Measurements from ENCODE around the gene GNG2. TPM values are rescaled to one million over a fixed set of nuclear protein-coding genes. Genes with fewer than 3 reads are reported as not detected.

The GNG2 gene
- total and polyA plus RNA-seq, 10 of the 15 experiments (the other 5 are each of a cell fraction or from before 2014, with no cell fraction given) = 31.6 to 114 (median 66.4) TPM

DNA sequence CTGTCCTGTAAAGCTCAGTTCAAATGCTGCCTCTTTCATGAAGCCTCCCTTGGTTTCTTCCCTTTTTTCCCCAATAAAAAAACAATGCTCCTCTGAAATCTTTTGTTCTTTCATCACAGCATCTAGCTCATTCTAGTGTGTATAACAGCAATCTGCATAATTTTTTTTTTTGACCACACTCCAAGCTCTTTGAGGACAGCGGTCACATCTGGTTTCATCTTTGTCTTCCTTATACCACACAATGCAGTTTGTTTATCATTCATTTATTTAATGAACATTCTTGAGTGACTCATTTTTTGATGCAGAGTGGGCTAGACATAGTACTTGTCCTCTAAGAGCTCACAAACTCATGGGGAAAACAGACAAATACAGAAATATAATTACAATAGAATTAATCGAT lies 7.3 kb downstream of the GNG2 start (continued):
- TF ChIP-seq, protein P1, sequence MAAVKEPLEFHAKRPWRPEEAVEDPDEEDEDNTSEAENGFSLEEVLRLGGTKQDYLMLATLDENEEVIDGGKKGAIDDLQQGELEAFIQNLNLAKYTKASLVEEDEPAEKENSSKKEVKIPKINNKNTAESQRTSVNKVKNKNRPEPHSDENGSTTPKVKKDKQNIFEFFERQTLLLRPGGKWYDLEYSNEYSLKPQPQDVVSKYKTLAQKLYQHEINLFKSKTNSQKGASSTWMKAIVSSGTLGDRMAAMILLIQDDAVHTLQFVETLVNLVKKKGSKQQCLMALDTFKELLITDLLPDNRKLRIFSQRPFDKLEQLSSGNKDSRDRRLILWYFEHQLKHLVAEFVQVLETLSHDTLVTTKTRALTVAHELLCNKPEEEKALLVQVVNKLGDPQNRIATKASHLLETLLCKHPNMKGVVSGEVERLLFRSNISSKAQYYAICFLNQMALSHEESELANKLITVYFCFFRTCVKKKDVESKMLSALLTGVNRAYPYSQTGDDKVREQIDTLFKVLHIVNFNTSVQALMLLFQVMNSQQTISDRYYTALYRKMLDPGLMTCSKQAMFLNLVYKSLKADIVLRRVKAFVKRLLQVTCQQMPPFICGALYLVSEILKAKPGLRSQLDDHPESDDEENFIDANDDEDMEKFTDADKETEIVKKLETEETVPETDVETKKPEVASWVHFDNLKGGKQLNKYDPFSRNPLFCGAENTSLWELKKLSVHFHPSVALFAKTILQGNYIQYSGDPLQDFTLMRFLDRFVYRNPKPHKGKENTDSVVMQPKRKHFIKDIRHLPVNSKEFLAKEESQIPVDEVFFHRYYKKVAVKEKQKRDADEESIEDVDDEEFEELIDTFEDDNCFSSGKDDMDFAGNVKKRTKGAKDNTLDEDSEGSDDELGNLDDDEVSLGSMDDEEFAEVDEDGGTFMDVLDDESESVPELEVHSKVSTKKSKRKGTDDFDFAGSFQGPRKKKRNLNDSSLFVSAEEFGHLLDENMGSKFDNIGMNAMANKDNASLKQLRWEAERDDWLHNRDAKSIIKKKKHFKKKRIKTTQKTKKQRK (IDR thresholded peaks at IDR 0.05; ENCODE audit: low read depth, low read length) = no peak
- TF ChIP-seq GABPA (IDR thresholded peaks at IDR 0.05; ENCODE audit: low read depth) (no peak), SREBF2 (IDR thresholded peaks at IDR 0.05; ENCODE audit: low read length) (no peak), HDGF (IDR thresholded peaks at IDR 0.05) (no peak), ZNF384 (IDR thresholded peaks at IDR 0.05; ENCODE audit: borderline replicate concordance, low read depth, low read length) (peak; percentile 57; the same call in 1 of the 2 replicates), PAX8 (IDR thresholded peaks at IDR 0.05) (no peak), JUND (IDR thresholded peaks at IDR 0.05; ENCODE audit: low read depth, low read length) (no peak), EP300 (IDR thresholded peaks at IDR 0.05; ENCODE audit: borderline replicate concordance in 1 of 2, control insufficient read depth in 1 of 2, low read depth in 2 of 2, low read length in 2 of 2) (no peak), NBN (IDR thresholded peaks at IDR 0.05) (no peak), RELA (IDR thresholded peaks at IDR 0.05; ENCODE audit: borderline replicate concordance, partially characterized antibody) (no peak), ZNF217 (IDR thresholded peaks at IDR 0.05) (no peak), HCFC1 (IDR thresholded peaks at IDR 0.05; ENCODE audit: low read length) (no peak), MTA2 (IDR thresholded peaks at IDR 0.05; ENCODE audit: low read depth) (peak; percentile 24; the same call in 1 of the 2 replicates), KAT2A (conservative IDR thresholded peaks at IDR 0.05; ENCODE audit: control insufficient read depth, low read depth, low read length) (no peak), POLR2AphosphoS2 (IDR thresholded peaks at IDR 0.05; ENCODE audit: low read depth, low read length) (no peak), POU2F2 (IDR thresholded peaks at IDR 0.05; ENCODE audit: borderline replicate concordance, low read depth, low read length) (peak; percentile 68; the same call in 1 of the 3 replicates)
- TF ChIP-seq, protein P2, sequence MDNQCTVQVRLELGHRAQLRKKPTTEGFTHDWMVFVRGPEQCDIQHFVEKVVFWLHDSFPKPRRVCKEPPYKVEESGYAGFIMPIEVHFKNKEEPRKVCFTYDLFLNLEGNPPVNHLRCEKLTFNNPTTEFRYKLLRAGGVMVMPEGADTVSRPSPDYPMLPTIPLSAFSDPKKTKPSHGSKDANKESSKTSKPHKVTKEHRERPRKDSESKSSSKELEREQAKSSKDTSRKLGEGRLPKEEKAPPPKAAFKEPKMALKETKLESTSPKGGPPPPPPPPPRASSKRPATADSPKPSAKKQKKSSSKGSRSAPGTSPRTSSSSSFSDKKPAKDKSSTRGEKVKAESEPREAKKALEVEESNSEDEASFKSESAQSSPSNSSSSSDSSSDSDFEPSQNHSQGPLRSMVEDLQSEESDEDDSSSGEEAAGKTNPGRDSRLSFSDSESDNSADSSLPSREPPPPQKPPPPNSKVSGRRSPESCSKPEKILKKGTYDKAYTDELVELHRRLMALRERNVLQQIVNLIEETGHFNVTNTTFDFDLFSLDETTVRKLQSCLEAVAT (IDR thresholded peaks at IDR 0.05) = no peak
- TF ChIP-seq, protein P3, sequence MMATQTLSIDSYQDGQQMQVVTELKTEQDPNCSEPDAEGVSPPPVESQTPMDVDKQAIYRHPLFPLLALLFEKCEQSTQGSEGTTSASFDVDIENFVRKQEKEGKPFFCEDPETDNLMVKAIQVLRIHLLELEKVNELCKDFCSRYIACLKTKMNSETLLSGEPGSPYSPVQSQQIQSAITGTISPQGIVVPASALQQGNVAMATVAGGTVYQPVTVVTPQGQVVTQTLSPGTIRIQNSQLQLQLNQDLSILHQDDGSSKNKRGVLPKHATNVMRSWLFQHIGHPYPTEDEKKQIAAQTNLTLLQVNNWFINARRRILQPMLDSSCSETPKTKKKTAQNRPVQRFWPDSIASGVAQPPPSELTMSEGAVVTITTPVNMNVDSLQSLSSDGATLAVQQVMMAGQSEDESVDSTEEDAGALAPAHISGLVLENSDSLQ (IDR thresholded peaks at IDR 0.05) = peak; percentile 5; the same call in 1 of the 2 replicates
- TF ChIP-seq, protein P4, sequence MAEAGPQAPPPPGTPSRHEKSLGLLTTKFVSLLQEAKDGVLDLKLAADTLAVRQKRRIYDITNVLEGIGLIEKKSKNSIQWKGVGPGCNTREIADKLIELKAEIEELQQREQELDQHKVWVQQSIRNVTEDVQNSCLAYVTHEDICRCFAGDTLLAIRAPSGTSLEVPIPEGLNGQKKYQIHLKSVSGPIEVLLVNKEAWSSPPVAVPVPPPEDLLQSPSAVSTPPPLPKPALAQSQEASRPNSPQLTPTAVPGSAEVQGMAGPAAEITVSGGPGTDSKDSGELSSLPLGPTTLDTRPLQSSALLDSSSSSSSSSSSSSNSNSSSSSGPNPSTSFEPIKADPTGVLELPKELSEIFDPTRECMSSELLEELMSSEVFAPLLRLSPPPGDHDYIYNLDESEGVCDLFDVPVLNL (IDR thresholded peaks at IDR 0.05; ENCODE audit: low read depth, low read length) = no peak
- TF ChIP-seq, protein P5, sequence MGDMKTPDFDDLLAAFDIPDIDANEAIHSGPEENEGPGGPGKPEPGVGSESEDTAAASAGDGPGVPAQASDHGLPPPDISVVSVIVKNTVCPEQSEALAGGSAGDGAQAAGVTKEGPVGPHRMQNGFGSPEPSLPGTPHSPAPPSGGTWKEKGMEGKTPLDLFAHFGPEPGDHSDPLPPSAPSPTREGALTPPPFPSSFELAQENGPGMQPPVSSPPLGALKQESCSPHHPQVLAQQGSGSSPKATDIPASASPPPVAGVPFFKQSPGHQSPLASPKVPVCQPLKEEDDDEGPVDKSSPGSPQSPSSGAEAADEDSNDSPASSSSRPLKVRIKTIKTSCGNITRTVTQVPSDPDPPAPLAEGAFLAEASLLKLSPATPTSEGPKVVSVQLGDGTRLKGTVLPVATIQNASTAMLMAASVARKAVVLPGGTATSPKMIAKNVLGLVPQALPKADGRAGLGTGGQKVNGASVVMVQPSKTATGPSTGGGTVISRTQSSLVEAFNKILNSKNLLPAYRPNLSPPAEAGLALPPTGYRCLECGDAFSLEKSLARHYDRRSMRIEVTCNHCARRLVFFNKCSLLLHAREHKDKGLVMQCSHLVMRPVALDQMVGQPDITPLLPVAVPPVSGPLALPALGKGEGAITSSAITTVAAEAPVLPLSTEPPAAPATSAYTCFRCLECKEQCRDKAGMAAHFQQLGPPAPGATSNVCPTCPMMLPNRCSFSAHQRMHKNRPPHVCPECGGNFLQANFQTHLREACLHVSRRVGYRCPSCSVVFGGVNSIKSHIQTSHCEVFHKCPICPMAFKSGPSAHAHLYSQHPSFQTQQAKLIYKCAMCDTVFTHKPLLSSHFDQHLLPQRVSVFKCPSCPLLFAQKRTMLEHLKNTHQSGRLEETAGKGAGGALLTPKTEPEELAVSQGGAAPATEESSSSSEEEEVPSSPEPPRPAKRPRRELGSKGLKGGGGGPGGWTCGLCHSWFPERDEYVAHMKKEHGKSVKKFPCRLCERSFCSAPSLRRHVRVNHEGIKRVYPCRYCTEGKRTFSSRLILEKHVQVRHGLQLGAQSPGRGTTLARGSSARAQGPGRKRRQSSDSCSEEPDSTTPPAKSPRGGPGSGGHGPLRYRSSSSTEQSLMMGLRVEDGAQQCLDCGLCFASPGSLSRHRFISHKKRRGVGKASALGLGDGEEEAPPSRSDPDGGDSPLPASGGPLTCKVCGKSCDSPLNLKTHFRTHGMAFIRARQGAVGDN (IDR thresholded peaks at IDR 0.05) = no peak
